Measurements from ENCODE around the gene USP30. TPM values are rescaled to one million over a fixed set of nuclear protein-coding genes. Genes with fewer than 3 reads are reported as not detected.

The USP30 gene
- total and polyA plus RNA-seq, 3 experiments from 2014 or later: 7.3 to 12.6 (median 8.4) TPM

GRCh38 chr12:109124878-109125648, 72.7 kb downstream of the USP30 start:
- H3K9me3 ChIP-seq (ENCODE audit: low read length): no peaks in the 10 kb centered on the region
- Mint-ChIP-seq H3K4me1 (no peaks in the 10 kb centered on the region), H3K9me3 (no peaks in the 10 kb centered on the region), H3K4me3 (no peak overlapping the region), H3K27me3 (peaks cover 0 to 4% of the 10 kb centered on the region in 2 donors), H3K27ac (peak overlapping the region in 2 of 8 donors; percentile 15 to 38), H3K36me3 (no peaks in the 10 kb centered on the region)
- ChIA-PET CTCF (interaction anchor here (1.0 to 1.4 kb wide), 2 partner anchors 9 to 13 kb away, joined by 3 read pairs; no protein-coding TSS in a partner anchor), POLR2A (no interaction called here)
- no peak for DNase-seq
- H3K27ac ChIP-seq (ENCODE audit: low read depth, low read length): no peak overlapping the region
- no peak overlapping the region for H3K4me3 ChIP-seq (ENCODE audit: low read length)
- no peaks in the 10 kb centered on the region for H3K4me1 ChIP-seq (ENCODE audit: insufficient read depth, low read length)
- H3K27me3 ChIP-seq (ENCODE audit: insufficient read depth, low read length, poor library complexity, severe bottlenecking): no peaks in the 10 kb centered on the region
- H3K36me3 ChIP-seq (ENCODE audit: insufficient read depth, low read length): no peaks in the 10 kb centered on the region

GRCh38 chr12:109125791-109126190, 73.4 kb downstream of the USP30 start:
- ChIA-PET CTCF (interaction anchor here (1.4 kb wide), 1 partner anchor 14 kb away, joined by 3 read pairs; no protein-coding TSS in a partner anchor), POLR2A (interaction anchor here (0.6 kb wide), 1 partner anchor 19 kb away, joined by 9 read pairs; no protein-coding TSS in a partner anchor)
- Mint-ChIP-seq H3K4me3 (no peak overlapping the region), H3K27me3 (peaks cover 0 to 6% of the 10 kb centered on the region in 2 donors), H3K9me3 (no peaks in the 10 kb centered on the region), H3K27ac (no peak overlapping the region), H3K4me1 (no peaks in the 10 kb centered on the region), H3K36me3 (no peaks in the 10 kb centered on the region)
- Histone ChIP-seq H3K36me3 (ENCODE audit: insufficient read depth, low read length) (no peaks in the 10 kb centered on the region), H3K27ac (ENCODE audit: low read depth, low read length) (no peak overlapping the region), H3K27me3 (ENCODE audit: insufficient read depth, low read length, poor library complexity, severe bottlenecking) (no peaks in the 10 kb centered on the region), H3K9me3 (ENCODE audit: low read length) (no peaks in the 10 kb centered on the region), H3K4me1 (ENCODE audit: insufficient read depth, low read length) (no peaks in the 10 kb centered on the region), H3K4me3 (ENCODE audit: low read length) (no peak overlapping the region)
- no peak for DNase-seq

GRCh38 chr12:109126784-109127183, 74.4 kb downstream of the USP30 start:
- H3K27ac ChIP-seq (ENCODE audit: low read depth, low read length): no peak overlapping the region
- CTCF ChIA-PET: interaction anchor here (1.7 kb wide), 1 partner anchor 14 kb away, joined by 5 read pairs; no protein-coding TSS in a partner anchor
- H3K9me3 ChIP-seq (ENCODE audit: low read length): no peaks in the 10 kb centered on the region
- Mint-ChIP-seq H3K36me3 (no peaks in the 10 kb centered on the region), H3K27me3 (peaks cover 0 to 6% of the 10 kb centered on the region in 2 donors), H3K4me3 (no peak overlapping the region), H3K4me1 (no peaks in the 10 kb centered on the region), H3K27ac (peak overlapping the region in 1 of 8 donors; percentile 50), H3K9me3 (no peaks in the 10 kb centered on the region)
- POLR2A ChIA-PET: no interaction called here
- no peaks in the 10 kb centered on the region for H3K27me3 ChIP-seq (ENCODE audit: insufficient read depth, low read length, poor library complexity, severe bottlenecking)
- no peak for DNase-seq
- H3K36me3 ChIP-seq (ENCODE audit: insufficient read depth, low read length): no peaks in the 10 kb centered on the region
- no peaks in the 10 kb centered on the region for H3K4me1 ChIP-seq (ENCODE audit: insufficient read depth, low read length)
- H3K4me3 ChIP-seq (ENCODE audit: low read length): no peak overlapping the region

- no peaks in the 10 kb centered on the region for H3K27me3 ChIP-seq (ENCODE audit: insufficient read depth, low read length, poor library complexity, severe bottlenecking)
- H3K4me1 ChIP-seq (ENCODE audit: insufficient read depth, low read length): no peaks in the 10 kb centered on the region
- H3K4me3 Mint-ChIP-seq: no peak overlapping the region
- no peaks in the 10 kb centered on the region for H3K9me3 ChIP-seq (ENCODE audit: low read length)
- H3K4me3 ChIP-seq (ENCODE audit: low read length): no peak overlapping the region
- DNase-seq: no peak
- H3K4me1 Mint-ChIP-seq: no peaks in the 10 kb centered on the region
- no peaks in the 10 kb centered on the region for H3K36me3 Mint-ChIP-seq
- ChIA-PET CTCF (interaction anchor here (1.7 kb wide), 1 partner anchor 15 kb away, joined by 5 read pairs; no protein-coding TSS in a partner anchor), POLR2A (no interaction called here)
- H3K9me3 Mint-ChIP-seq: peaks cover 0 to 1% (median 0%) of the 10 kb centered on the region in 5 donors
- H3K36me3 ChIP-seq (ENCODE audit: insufficient read depth, low read length): no peaks in the 10 kb centered on the region
- no peak overlapping the region for H3K27ac Mint-ChIP-seq
- H3K27me3 Mint-ChIP-seq: peaks cover 0 to 6% of the 10 kb centered on the region in 2 donors
- no peak overlapping the region for H3K27ac ChIP-seq (ENCODE audit: low read depth, low read length)
Measured at GRCh38 chr12:109127533-109128242, 75.3 kb downstream of the USP30 start.

GRCh38 chr12:109130297-109131153, 78.1 kb downstream of the USP30 start:
- CTCF ChIA-PET: no interaction called here
- Histone ChIP-seq H3K27me3 (ENCODE audit: insufficient read depth, low read length, poor library complexity, severe bottlenecking) (no peaks in the 10 kb centered on the region), H3K36me3 (ENCODE audit: insufficient read depth, low read length) (no peaks in the 10 kb centered on the region), H3K4me3 (ENCODE audit: low read length) (no peak overlapping the region), H3K4me1 (ENCODE audit: insufficient read depth, low read length) (no peaks in the 10 kb centered on the region), H3K9me3 (ENCODE audit: low read length) (no peaks in the 10 kb centered on the region), H3K27ac (ENCODE audit: low read depth, low read length) (no peak overlapping the region)
- no peak for DNase-seq
- peaks cover 0 to 5% (median under 1%) of the 10 kb centered on the region in 3 donors for H3K36me3 Mint-ChIP-seq
- no peak overlapping the region for H3K27ac Mint-ChIP-seq
- POLR2A ChIA-PET: no interaction called here
- H3K4me1 Mint-ChIP-seq: no peaks in the 10 kb centered on the region
- no peak overlapping the region for H3K4me3 Mint-ChIP-seq
- H3K9me3 Mint-ChIP-seq: peaks cover 0 to 3% (median 1%) of the 10 kb centered on the region in 5 donors
- peaks cover 0 to 9% of the 10 kb centered on the region in 2 donors for H3K27me3 Mint-ChIP-seq

- Mint-ChIP-seq H3K36me3 (peaks cover 0 to 7% (median 1%) of the 10 kb centered on the region in 3 donors), H3K4me3 (no peak overlapping the region), H3K4me1 (no peaks in the 10 kb centered on the region), H3K27ac (peak overlapping the region in 1 of 8 donors; percentile 28), H3K9me3 (peaks cover 0 to 4% (median 2%) of the 10 kb centered on the region in 5 donors), H3K27me3 (peaks cover 0 to 9% of the 10 kb centered on the region in 2 donors)
- no peaks in the 10 kb centered on the region for H3K36me3 ChIP-seq (ENCODE audit: insufficient read depth, low read length)
- no peaks in the 10 kb centered on the region for H3K9me3 ChIP-seq (ENCODE audit: low read length)
- no peak for DNase-seq
- ChIA-PET CTCF (no interaction called here), POLR2A (no interaction called here)
- no peak overlapping the region for H3K27ac ChIP-seq (ENCODE audit: low read depth, low read length)
- H3K4me3 ChIP-seq (ENCODE audit: low read length): no peak overlapping the region
- H3K4me1 ChIP-seq (ENCODE audit: insufficient read depth, low read length): no peaks in the 10 kb centered on the region
- H3K27me3 ChIP-seq (ENCODE audit: insufficient read depth, low read length, poor library complexity, severe bottlenecking): peaks cover under 1% of the 10 kb centered on the region
Measured at GRCh38 chr12:109131154-109132050, 79.0 kb downstream of the USP30 start.
